ENCODE data around the gene CCDC82. TPM values are rescaled to one million over a fixed set of nuclear protein-coding genes. Genes with fewer than 3 reads are reported as not detected.

The CCDC82 gene
- total and polyA plus RNA-seq, 2 donors (not counting 1 experiment from before 2014, with no cell fraction given): 12.9 to 34.1 TPM

DNA sequence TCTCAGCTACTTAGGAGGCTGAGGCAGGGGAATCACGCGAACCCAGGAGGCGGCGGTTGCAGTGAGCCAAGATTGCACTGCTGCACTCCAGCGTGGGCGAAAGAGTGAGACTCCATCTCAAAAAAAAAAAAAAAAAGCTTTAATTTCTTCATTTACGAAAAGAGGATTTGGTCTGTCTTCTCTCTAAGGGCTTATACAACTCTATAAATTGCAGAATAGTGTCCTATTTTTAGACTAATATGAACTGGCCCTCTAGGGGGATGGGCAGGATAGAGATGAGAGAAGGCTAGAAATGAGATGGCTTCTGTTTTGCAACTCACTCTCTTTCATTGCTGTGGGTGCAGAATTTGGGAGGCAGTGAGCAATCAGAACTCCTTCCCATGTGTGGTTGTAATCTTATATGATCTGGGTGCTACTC is 58.0 kb downstream of the CCDC82 start:
- Histone ChIP-seq H3K36me3 (replicated peaks in 1 of 2; ENCODE audit: control extremely low read depth in 1 of 2, control insufficient read depth in 1 of 2, extremely low read depth in 1 of 2, insufficient read depth in 2 of 2, low read length in 1 of 2) (peaks cover 6 to 8% of the 10 kb centered on the region in 2 experiments), H3K9ac (ENCODE audit: low read length) (no peak overlapping the region), H3K4me2 (replicated peaks; ENCODE audit: low read depth, low read length, poor library complexity, severe bottlenecking) (no peak overlapping the region), H3K27me3 (replicated peaks in 1 of 4; ENCODE audit: control extremely low read depth in 1 of 4, control insufficient read depth in 3 of 4, insufficient read depth in 4 of 4, low read length in 3 of 4) (no peaks in the 10 kb centered on the region), H2AFZ (ENCODE audit: insufficient read depth, low read depth, low read length, poor library complexity, severe bottlenecking) (no peak overlapping the region), H3K9me3 (ENCODE audit: control extremely low read depth in 1 of 3, control insufficient read depth in 2 of 3, insufficient read depth in 1 of 3, low read length in 2 of 3) (no peaks in the 10 kb centered on the region), H3K27ac (ENCODE audit: low read length in 2 of 2) (no peak overlapping the region), H4K20me1 (ENCODE audit: control insufficient read depth, insufficient read depth, low read length, poor library complexity, severe bottlenecking) (peaks cover 27% of the 10 kb centered on the region), H3K79me2 (ENCODE audit: control insufficient read depth, insufficient read depth, low read length) (peaks cover 99% of the 10 kb centered on the region), H3K4me1 (ENCODE audit: control insufficient read depth in 2 of 2, insufficient read depth in 2 of 2, low read length in 2 of 2) (peaks cover 19 to 29% of the 10 kb centered on the region in 2 donors), H3K4me3 (ENCODE audit: control extremely low read depth in 1 of 5, extremely low read depth in 1 of 5, insufficient read depth in 1 of 5, low read depth in 2 of 5, low read length in 4 of 5) (no peak overlapping the region)
- no peak overlapping the region for H3K27ac Mint-ChIP-seq
- no peaks in the 10 kb centered on the region for H3K27me3 Mint-ChIP-seq
- ChIA-PET POLR2A (no interaction called here), CTCF (interaction anchor here (0.6 to 2.2 kb wide), 2 partner anchors 10 to 138 kb away, joined by 4 to 17 read pairs; partner anchors contain the start of gene MAML2)
- peaks cover 49% of the 10 kb centered on the region for H3K4me1 Mint-ChIP-seq
- no peak overlapping the region for H3K4me3 Mint-ChIP-seq
- TF ChIP-seq, protein P1, sequence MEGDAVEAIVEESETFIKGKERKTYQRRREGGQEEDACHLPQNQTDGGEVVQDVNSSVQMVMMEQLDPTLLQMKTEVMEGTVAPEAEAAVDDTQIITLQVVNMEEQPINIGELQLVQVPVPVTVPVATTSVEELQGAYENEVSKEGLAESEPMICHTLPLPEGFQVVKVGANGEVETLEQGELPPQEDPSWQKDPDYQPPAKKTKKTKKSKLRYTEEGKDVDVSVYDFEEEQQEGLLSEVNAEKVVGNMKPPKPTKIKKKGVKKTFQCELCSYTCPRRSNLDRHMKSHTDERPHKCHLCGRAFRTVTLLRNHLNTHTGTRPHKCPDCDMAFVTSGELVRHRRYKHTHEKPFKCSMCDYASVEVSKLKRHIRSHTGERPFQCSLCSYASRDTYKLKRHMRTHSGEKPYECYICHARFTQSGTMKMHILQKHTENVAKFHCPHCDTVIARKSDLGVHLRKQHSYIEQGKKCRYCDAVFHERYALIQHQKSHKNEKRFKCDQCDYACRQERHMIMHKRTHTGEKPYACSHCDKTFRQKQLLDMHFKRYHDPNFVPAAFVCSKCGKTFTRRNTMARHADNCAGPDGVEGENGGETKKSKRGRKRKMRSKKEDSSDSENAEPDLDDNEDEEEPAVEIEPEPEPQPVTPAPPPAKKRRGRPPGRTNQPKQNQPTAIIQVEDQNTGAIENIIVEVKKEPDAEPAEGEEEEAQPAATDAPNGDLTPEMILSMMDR (IDR thresholded peaks at IDR 0.05): no peak
- TF ChIP-seq EZH2 (IDR thresholded peaks at IDR 0.05; ENCODE audit: borderline replicate concordance, insufficient read depth, low read depth, low read length, poor library complexity, severe bottlenecking): no peak
- intact Hi-C loops (cut with micrococcal nuclease): no loop called here
- no peak for DNase-seq
- H3K9me3 Mint-ChIP-seq (ENCODE audit: insufficient read depth): no peaks in the 10 kb centered on the region
- WGBS (ENCODE audit: insufficient coverage): no CpG with 5 or more reads among the region's 7 CpGs
- ATAC-seq (ENCODE audit: low read depth): no peak

DNA sequence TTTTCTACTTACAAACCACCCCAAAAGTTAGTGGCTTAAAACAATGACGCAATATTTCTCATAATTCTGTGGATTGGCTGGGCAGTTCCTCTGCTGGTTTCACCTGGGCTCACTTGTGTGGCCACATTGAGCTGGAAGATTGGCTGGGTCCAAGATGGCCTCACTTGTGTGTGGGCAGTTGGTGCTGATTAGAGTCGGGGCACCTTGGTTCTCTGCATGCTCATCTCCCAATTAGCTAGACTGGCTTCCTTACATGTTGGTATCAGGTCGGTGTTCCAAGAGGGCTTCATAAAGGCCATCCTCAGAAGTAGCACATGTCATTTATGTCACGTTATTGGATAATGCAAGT is 59.2 kb downstream of the CCDC82 start:
- Histone ChIP-seq H3K4me1 (ENCODE audit: control insufficient read depth in 2 of 2, insufficient read depth in 2 of 2, low read length in 2 of 2) (peaks cover 15 to 26% of the 10 kb centered on the region in 2 donors), H3K27me3 (replicated peaks in 1 of 4; ENCODE audit: control extremely low read depth in 1 of 4, control insufficient read depth in 3 of 4, insufficient read depth in 4 of 4, low read length in 3 of 4) (no peaks in the 10 kb centered on the region), H4K20me1 (ENCODE audit: control insufficient read depth, insufficient read depth, low read length, poor library complexity, severe bottlenecking) (peaks cover 32% of the 10 kb centered on the region), H2AFZ (ENCODE audit: insufficient read depth, low read depth, low read length, poor library complexity, severe bottlenecking) (no peak overlapping the region), H3K79me2 (ENCODE audit: control insufficient read depth, insufficient read depth, low read length) (peaks cover 96% of the 10 kb centered on the region), H3K9ac (ENCODE audit: low read length) (no peak overlapping the region), H3K36me3 (replicated peaks in 1 of 2; ENCODE audit: control extremely low read depth in 1 of 2, control insufficient read depth in 1 of 2, extremely low read depth in 1 of 2, insufficient read depth in 2 of 2, low read length in 1 of 2) (peaks cover 6 to 8% of the 10 kb centered on the region in 2 experiments), H3K9me3 (ENCODE audit: control extremely low read depth in 1 of 3, control insufficient read depth in 2 of 3, insufficient read depth in 1 of 3, low read length in 2 of 3) (no peaks in the 10 kb centered on the region), H3K27ac (ENCODE audit: low read length in 2 of 2) (no peak overlapping the region), H3K4me2 (replicated peaks; ENCODE audit: low read depth, low read length, poor library complexity, severe bottlenecking) (no peak overlapping the region), H3K4me3 (ENCODE audit: control extremely low read depth in 1 of 5, extremely low read depth in 1 of 5, insufficient read depth in 1 of 5, low read depth in 2 of 5, low read length in 4 of 5) (no peak overlapping the region)
- intact Hi-C loops (cut with micrococcal nuclease): no loop called here
- 100% methylated on average over 3 of the region's 4 CpGs for WGBS (ENCODE audit: insufficient coverage)
- ChIA-PET POLR2A (no interaction called here), CTCF (interaction anchor here (1.1 to 3.0 kb wide), 2 partner anchors 11 to 13 kb away, joined by 5 to 7 read pairs; partner anchors contain the start of gene MAML2)
- DNase-seq: no peak
- Mint-ChIP-seq H3K27me3 (no peaks in the 10 kb centered on the region), H3K4me1 (peaks cover 50% of the 10 kb centered on the region), H3K27ac (no peak overlapping the region), H3K4me3 (no peak overlapping the region), H3K9me3 (ENCODE audit: insufficient read depth) (no peaks in the 10 kb centered on the region)
- ATAC-seq (ENCODE audit: low read depth): no peak
- TF ChIP-seq, protein P1 (IDR thresholded peaks at IDR 0.05): no peak
- TF ChIP-seq EZH2 (IDR thresholded peaks at IDR 0.05; ENCODE audit: borderline replicate concordance, insufficient read depth, low read depth, low read length, poor library complexity, severe bottlenecking): no peak

Measured in B cell (primary cell).